ENCODE measurements around the gene SPTBN4.
A peak's percentile ranks its signal among the peaks of the same experiment; 100 is the strongest.
"Not testable (repeated sequence)": the region's sequence is repeated elsewhere in the genome, so short reads cannot be mapped to it uniquely, and the experiment has no call there.

SPTBN4 gene

DNA sequence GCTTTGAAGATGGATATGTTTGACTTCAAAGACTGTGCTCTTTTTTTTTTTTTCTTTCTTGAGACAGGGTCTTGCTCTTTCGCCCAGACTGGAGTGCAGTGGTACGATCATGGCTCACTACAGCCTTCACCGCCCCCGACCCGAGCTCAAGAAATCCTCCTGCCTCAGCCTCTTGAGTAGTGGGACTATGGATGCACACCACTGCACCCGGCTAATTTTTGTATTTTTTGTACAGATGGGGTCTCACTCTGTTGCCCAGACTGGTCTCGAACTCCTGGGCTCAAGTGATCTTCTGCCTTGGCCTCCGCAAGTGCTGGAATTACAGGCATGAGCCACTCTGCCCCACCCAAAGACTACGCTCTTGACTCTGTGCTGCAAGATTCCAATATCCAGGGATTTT is 50.4 kb downstream of the SPTBN4 start:
- TF ChIP-seq, protein P1, sequence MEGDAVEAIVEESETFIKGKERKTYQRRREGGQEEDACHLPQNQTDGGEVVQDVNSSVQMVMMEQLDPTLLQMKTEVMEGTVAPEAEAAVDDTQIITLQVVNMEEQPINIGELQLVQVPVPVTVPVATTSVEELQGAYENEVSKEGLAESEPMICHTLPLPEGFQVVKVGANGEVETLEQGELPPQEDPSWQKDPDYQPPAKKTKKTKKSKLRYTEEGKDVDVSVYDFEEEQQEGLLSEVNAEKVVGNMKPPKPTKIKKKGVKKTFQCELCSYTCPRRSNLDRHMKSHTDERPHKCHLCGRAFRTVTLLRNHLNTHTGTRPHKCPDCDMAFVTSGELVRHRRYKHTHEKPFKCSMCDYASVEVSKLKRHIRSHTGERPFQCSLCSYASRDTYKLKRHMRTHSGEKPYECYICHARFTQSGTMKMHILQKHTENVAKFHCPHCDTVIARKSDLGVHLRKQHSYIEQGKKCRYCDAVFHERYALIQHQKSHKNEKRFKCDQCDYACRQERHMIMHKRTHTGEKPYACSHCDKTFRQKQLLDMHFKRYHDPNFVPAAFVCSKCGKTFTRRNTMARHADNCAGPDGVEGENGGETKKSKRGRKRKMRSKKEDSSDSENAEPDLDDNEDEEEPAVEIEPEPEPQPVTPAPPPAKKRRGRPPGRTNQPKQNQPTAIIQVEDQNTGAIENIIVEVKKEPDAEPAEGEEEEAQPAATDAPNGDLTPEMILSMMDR (IDR thresholded peaks at IDR 0.05; ENCODE audit: low read length, missing control alignments), result no peak
- DNase-seq (ENCODE audit: low read depth), result no peak
- H3K4me3 ChIP-seq (replicated peaks; ENCODE audit: low read depth, low read length), result no peak overlapping the region

DNA sequence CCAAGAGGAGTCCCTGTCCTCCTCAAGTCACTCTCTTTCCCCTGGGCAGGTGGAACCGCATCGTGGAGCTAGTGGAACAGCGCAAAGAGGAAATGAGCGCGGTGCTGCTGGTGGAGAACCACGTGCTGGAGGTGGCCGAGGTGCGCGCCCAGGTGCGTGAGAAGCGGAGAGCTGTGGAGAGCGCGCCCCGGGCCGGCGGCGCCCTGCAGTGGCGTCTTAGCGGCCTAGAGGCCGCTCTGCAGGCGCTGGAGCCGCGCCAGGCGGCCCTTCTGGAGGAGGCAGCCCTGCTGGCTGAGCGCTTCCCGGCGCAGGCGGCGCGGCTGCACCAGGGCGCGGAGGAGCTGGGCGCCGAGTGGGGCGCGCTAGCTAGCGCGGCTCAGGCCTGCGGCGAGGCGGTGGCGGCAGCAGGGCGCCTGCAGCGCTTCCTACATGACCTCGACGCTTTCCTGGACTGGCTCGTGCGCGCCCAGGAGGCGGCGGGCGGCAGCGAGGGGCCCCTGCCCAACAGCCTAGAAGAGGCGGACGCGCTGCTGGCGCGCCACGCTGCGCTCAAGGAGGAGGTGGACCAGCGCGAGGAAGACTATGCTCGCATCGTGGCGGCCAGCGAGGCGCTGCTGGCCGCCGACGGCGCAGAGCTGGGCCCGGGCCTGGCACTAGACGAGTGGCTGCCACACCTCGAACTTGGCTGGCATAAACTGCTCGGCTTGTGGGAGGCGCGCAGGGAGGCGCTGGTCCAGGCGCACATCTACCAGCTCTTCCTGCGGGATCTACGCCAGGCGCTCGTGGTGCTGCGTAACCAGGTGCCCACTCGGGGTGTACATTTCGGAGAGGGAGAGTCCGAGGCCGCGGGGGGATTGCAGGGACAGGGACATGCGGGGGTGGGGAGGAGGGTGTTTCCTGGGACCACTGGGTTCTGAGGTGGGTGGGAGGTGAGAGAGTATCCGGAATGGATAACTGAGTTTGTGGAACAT is 52.8 kb downstream of the SPTBN4 start:
- no peak overlapping the region for H3K4me3 ChIP-seq (replicated peaks; ENCODE audit: low read depth, low read length)
- TF ChIP-seq, protein P1 (IDR thresholded peaks at IDR 0.05; ENCODE audit: low read length, missing control alignments), result no peak
- peak; percentile 43 for DNase-seq (ENCODE audit: low read depth)

DNA sequence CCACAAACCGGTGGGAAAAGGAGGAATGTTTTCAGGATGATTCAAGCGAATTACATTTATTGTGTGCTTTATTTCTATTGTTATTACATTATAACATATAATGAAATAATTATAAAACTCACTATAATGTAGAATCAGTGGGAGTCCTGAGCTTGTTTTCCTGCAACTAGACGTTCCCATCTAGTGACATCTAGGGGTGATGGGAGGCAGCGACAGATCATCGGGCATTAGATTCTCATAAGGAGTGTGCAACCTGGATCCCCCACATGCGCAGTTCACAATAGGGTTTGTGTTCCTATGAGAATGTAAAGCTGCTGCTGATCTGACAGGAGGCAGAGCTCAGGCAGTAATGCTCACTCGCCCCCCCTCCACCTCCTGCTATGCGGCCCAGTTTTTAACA is 54.5 kb downstream of the SPTBN4 start:
- peak; percentile 51 for DNase-seq (ENCODE audit: low read depth)

DNA sequence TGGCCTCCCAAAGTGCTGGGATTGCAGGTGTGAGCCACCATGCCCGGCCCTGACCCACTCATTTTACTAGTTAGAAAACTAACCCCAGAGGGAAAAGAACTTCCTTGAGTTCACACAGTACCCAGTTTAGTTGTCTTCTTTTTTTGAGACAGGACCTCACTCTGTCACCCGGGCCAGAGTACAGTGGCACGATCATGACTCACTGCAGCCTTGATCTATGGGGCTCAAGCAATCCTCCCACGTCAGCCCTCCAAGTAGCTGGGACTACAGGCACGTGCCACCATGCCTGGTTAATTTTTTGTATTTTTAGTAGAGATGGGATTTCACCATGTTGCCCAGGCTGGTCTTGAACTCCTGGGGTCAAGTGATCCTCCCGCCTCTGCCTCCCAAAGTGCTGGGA is 55.1 kb downstream of the SPTBN4 start:
- DNase-seq (ENCODE audit: low read depth); H3K4me3 ChIP-seq (replicated peaks; ENCODE audit: low read depth, low read length): not testable (repeated sequence)

More for the DNA sequence above, 54.5 kb downstream of the SPTBN4 start:
- TF ChIP-seq, protein P1 (IDR thresholded peaks at IDR 0.05; ENCODE audit: low read length, missing control alignments), result peak; percentile 41
- no peak overlapping the region for H3K4me3 ChIP-seq (replicated peaks; ENCODE audit: low read depth, low read length)

DNA sequence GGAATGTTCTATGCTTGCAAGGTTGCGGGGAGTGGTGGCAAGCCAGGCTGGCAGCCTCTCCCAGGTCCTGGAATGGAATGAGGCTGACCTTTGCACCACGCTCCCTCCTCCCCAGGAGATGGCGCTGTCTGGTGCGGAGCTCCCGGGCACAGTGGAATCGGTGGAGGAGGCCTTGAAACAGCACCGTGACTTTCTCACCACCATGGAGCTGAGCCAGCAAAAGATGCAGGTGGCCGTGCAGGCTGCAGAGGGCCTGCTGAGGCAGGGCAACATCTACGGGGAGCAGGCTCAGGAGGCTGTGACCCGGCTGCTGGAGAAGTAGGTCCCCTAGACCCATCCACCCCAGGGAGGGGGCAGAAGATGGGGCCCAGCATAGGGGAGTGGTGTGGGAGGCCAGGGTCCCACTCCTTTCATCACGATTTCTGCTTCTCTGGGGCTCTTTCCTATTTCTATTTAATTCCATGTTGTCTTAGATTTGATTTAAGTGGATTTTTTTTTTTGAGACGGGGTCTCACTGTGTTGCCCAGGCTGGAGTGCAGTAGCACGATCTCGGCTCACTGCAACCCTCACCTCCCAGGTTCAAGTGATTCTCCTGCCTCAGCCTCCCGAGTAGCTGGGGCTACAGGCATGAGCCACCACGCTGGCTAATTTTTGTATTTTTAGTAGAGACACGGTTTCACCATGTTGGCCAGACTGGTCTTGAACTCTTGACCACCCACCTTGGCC is 56.7 kb downstream of the SPTBN4 start:
- TF ChIP-seq, protein P1 (IDR thresholded peaks at IDR 0.05; ENCODE audit: low read length, missing control alignments), result peak; percentile 73
- no peak overlapping the region for H3K4me3 ChIP-seq (replicated peaks; ENCODE audit: low read depth, low read length)
- peak; percentile 64 for DNase-seq (ENCODE audit: low read depth)

DNA sequence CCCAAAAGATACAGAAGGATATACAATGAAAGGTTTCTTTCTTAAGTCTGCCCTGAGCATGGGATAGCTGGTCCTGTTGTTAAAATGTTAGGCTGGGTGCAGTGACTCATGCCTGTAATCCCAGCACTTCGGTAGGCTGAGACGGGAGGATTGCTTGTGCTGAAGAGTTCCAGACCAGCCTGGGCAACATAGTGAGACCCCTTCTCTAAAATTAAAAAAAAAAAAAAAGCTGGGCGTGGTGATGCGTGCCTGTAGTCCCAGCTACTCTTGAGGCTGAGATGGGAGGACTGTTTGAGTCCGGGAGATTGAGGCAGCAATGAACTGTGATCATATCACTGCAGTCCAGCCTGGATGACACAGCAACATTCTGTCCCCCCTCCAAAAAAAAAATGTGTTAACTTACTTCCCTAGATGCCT is 57.3 kb downstream of the SPTBN4 start:
- TF ChIP-seq, protein P1 (IDR thresholded peaks at IDR 0.05; ENCODE audit: low read length, missing control alignments), result no peak
- DNase-seq (ENCODE audit: low read depth), result no peak
- no peak overlapping the region for H3K4me3 ChIP-seq (replicated peaks; ENCODE audit: low read depth, low read length)

DNA sequence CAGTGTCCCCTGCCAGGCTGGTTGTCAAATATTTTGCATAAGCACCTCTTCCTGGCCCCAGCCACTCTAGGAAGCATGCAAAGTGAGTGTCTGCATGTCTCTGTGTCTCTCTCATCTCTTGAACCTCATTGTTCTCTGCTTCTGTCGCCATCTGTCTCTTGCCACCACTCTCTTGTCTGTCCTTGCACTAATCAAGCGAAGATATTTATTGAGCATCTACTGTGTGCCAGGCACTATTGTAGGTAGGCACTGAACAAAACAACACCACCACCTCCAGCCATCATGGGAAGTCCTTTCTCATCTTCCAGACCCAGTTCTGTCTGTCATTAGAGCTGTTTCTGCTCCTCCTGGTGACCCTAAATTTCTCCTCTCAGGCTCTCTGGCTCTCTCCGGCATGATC is 57.9 kb downstream of the SPTBN4 start:
- no peak for DNase-seq (ENCODE audit: low read depth)
- TF ChIP-seq, protein P1 (IDR thresholded peaks at IDR 0.05; ENCODE audit: low read length, missing control alignments), result no peak
- H3K4me3 ChIP-seq (replicated peaks; ENCODE audit: low read depth, low read length), result no peak overlapping the region

Measured in fibroblast of pulmonary artery (primary cell).